H1 (cell line): ENCODE measurements around the gene APBA2. TPM values are rescaled to one million over a fixed set of nuclear protein-coding genes. Genes with fewer than 3 reads are reported as not detected.

Source experiments
- CTCF ChIA-PET: fragments of 300-600 bp; sonication (Branson Sonifier 250); formaldehyde crosslinking; loops from one replicate; lab custom pipeline; 2021; ENCODE audit not compliant: partially characterized antibody; lab: Charles Lee
- POLR2A ChIA-PET: fragments of 300-600 bp; sonication (Branson Sonifier 250); formaldehyde crosslinking; loops from one replicate; lab custom pipeline; 2021; ENCODE audit warnings: inconsistent platforms; ENCODE audit not compliant: partially characterized antibody; lab: Charles Lee
- DNase-seq, 2 experiments: peaks; one replicate each; pipeline versions ENCODE4 v3.0.0 to v3.0.0-alpha.2; 2010 to 2022; ENCODE audit warnings: low spot score in 2 of 2, low read depth in 1 of 2, mixed read lengths in 1 of 2
- FAIRE-seq: peaks from 2 replicates; lab custom pipeline; 2011; peaks lifted over from hg19 to GRCh38; lab: Jason Lieb, UNC
- H2AFZ ChIP-seq: 2 replicates; pipeline ENCODE4 v1.8.1; 2012; ENCODE audit warnings: low read length, inconsistent platforms
- H2AK5ac ChIP-seq: 2 replicates; pipeline ENCODE4 v1.6.1; 2013; ENCODE audit warnings: low read depth, low read length
- H2BK120ac ChIP-seq: replicated peaks from 2 replicates; pipeline ENCODE3; 2013; ENCODE audit warnings: low read depth, low read length, inconsistent platforms
- H2BK12ac ChIP-seq: 2 replicates; pipeline ENCODE4 v1.6.1; 2013; ENCODE audit warnings: low read depth, low read length
- H2BK15ac ChIP-seq: 2 replicates; pipeline ENCODE4 v1.6.1; 2013; ENCODE audit warnings: low read length
- H2BK20ac ChIP-seq: 2 replicates; pipeline ENCODE4 v1.6.1; 2013; ENCODE audit warnings: low read length
- H2BK5ac ChIP-seq: 2 replicates; pipeline ENCODE4 v1.6.1; 2013; ENCODE audit warnings: low read depth, low read length
- H3K14ac ChIP-seq: 2 replicates; pipeline ENCODE4 v1.6.1; 2013; ENCODE audit warnings: inconsistent platforms; ENCODE audit not compliant: insufficient read length
- H3K18ac ChIP-seq: 2 replicates; pipeline ENCODE4 v1.6.1; 2013; ENCODE audit warnings: low read length; ENCODE audit errors: extremely low read depth
- H3K23ac ChIP-seq: 2 replicates; pipeline ENCODE4 v1.6.1; 2013; ENCODE audit warnings: inconsistent platforms; ENCODE audit not compliant: insufficient read length
- H3K23me2 ChIP-seq: 2 replicates; pipeline ENCODE4 v1.6.1; 2013; ENCODE audit warnings: low read depth, low read length
- H3K27ac ChIP-seq: 2 replicates; pipeline ENCODE4 v1.6.1; 2011; ENCODE audit warnings: low read depth, low read length, inconsistent platforms
- H3K27me3 ChIP-seq, 4 experiments: replicated peaks in 1 of 4; 1 replicate in 1 of 4; 2 replicates in 3 of 4; pipeline versions ENCODE4 v1.6.1 to v1.8.1; 2011 to 2013; ENCODE audit warnings: low read length in 3 of 4, mild to moderate bottlenecking in 3 of 4, inconsistent platforms in 2 of 4, mixed read lengths in 2 of 4, moderate library complexity in 1 of 4; ENCODE audit not compliant: control insufficient read depth in 3 of 4, insufficient read depth in 3 of 4; ENCODE audit errors: extremely low read depth in 1 of 4
- H3K36me3 ChIP-seq, 4 experiments: 2 replicates each; pipeline versions ENCODE4 v1.6.1 to v1.8.1; 2011 to 2013; ENCODE audit warnings: mild to moderate bottlenecking in 4 of 4, low read length in 3 of 4, moderate library complexity in 2 of 4, control low read depth in 1 of 4, inconsistent platforms in 1 of 4; ENCODE audit not compliant: insufficient read depth in 4 of 4, control insufficient read depth in 2 of 4
- H3K4ac ChIP-seq: replicated peaks from 2 replicates; pipeline ENCODE3; 2013; ENCODE audit warnings: low read length, low read depth, mixed read lengths, inconsistent platforms; ENCODE audit not compliant: insufficient read length
- H3K4me1 ChIP-seq, 4 experiments: replicated peaks in 1 of 4; 1 replicate in 1 of 4; 2 replicates in 3 of 4; pipeline versions ENCODE4 v1.6.1 to v1.8.1; 2011 to 2013; ENCODE audit warnings: low read length in 3 of 4, inconsistent platforms in 2 of 4, mixed read lengths in 1 of 4; ENCODE audit not compliant: insufficient read depth in 4 of 4, control insufficient read depth in 3 of 4
- H3K4me2 ChIP-seq, 2 experiments: 2 replicates each; pipeline versions ENCODE4 v1.6.1 to v1.8.1; 2011 to 2013; ENCODE audit warnings: low read depth in 2 of 2, low read length in 2 of 2, control low read depth in 1 of 2, inconsistent platforms in 1 of 2, mild to moderate bottlenecking in 1 of 2; ENCODE audit not compliant: insufficient read depth in 1 of 2
- H3K4me3 ChIP-seq, 4 experiments: fragments of 200-600, 300-600 bp in 1 of 4; sonication (generic), shearing (Covaris generic), sonication (Bioruptor Twin) in 1 of 4; 2 replicates each; pipeline versions ENCODE4 v1.5.1 to v1.8.1; 2011 to 2016; ENCODE audit warnings: low read length in 4 of 4, low read depth in 3 of 4, control low read depth in 2 of 4, inconsistent platforms in 2 of 4, mild to moderate bottlenecking in 2 of 4, mixed read lengths in 1 of 4, moderate library complexity in 1 of 4; ENCODE audit not compliant: insufficient read depth in 2 of 4; ENCODE audit errors: extremely low read depth in 1 of 4
- H3K56ac ChIP-seq: replicated peaks from 2 replicates; pipeline ENCODE3; 2013; ENCODE audit warnings: low read depth, mild to moderate bottlenecking, mixed read lengths, low read length, inconsistent platforms; ENCODE audit not compliant: insufficient read length
- H3K79me1 ChIP-seq: 2 replicates; pipeline ENCODE4 v1.6.1; 2013; ENCODE audit warnings: low read depth, low read length, control low read depth
- H3K79me2 ChIP-seq, 2 experiments: 2 replicates each; pipeline versions ENCODE4 v1.6.1 to v1.8.1; 2012 to 2013; ENCODE audit warnings: low read length in 2 of 2, mild to moderate bottlenecking in 2 of 2, inconsistent platforms in 1 of 2; ENCODE audit not compliant: insufficient read depth in 2 of 2, control insufficient read depth in 1 of 2
- H3K9ac ChIP-seq, 4 experiments: replicated peaks in 1 of 4; 1 replicate in 1 of 4; 2 replicates in 3 of 4; pipeline versions ENCODE4 v1.6.1 to v1.8.1; 2011 to 2013; ENCODE audit warnings: low read depth in 3 of 4, low read length in 3 of 4, control low read depth in 2 of 4, mild to moderate bottlenecking in 2 of 4, moderate library complexity in 2 of 4, inconsistent platforms in 1 of 4; ENCODE audit errors: extremely low read depth in 1 of 4
- H3K9me3 ChIP-seq, 2 experiments: 2 replicates each; pipeline versions ENCODE4 v1.6.1 to v1.8.1; 2012 to 2013; ENCODE audit warnings: mild to moderate bottlenecking in 2 of 2, moderate library complexity in 2 of 2, control low read depth in 1 of 2, inconsistent platforms in 1 of 2, low read depth in 1 of 2, low read length in 1 of 2, mixed read lengths in 1 of 2; ENCODE audit not compliant: insufficient read depth in 2 of 2
- H4K20me1 ChIP-seq, 2 experiments: replicated peaks in 1 of 2; 2 replicates each; pipeline versions ENCODE3 to v1.8.1; 2011 to 2013; ENCODE audit warnings: inconsistent platforms in 2 of 2, low read length in 2 of 2, mild to moderate bottlenecking in 1 of 2; ENCODE audit not compliant: insufficient read depth in 2 of 2, control insufficient read depth in 1 of 2
- H4K5ac ChIP-seq: 2 replicates; pipeline ENCODE4 v1.6.1; 2013; ENCODE audit warnings: low read length, low read depth, mixed read lengths, inconsistent platforms; ENCODE audit not compliant: insufficient read length
- H4K8ac ChIP-seq: 2 replicates; pipeline ENCODE4 v1.8.0; 2013; ENCODE audit warnings: mild to moderate bottlenecking, moderate library complexity, low read length, inconsistent platforms; ENCODE audit not compliant: insufficient read depth; ENCODE audit errors: extremely low read depth
- H4K91ac ChIP-seq: replicated peaks from 2 replicates; pipeline ENCODE3; 2013; ENCODE audit warnings: low read length, mixed read lengths, inconsistent platforms; ENCODE audit not compliant: insufficient read length
- NANOG ChIP-seq: IDR thresholded peaks from 2 replicates; pipeline ENCODE4 v1.6.1; 2011; ENCODE audit warnings: low read length, low read depth, mild to moderate bottlenecking, inconsistent platforms; ENCODE audit not compliant: insufficient read depth, poor library complexity, severe bottlenecking
- RAD21 ChIP-seq, 2 experiments: IDR thresholded peaks in 1 of 2; conservative IDR thresholded peaks in 1 of 2; 2 replicates each; pipeline ENCODE4 v1.6.1; 2011; ENCODE audit warnings: low read depth in 2 of 2, low read length in 2 of 2, improper control_type of control experiment in 1 of 2, inconsistent platforms in 1 of 2, mild to moderate bottlenecking in 1 of 2, moderate library complexity in 1 of 2
- WGBS, 2 experiments: shearing (Covaris generic) in 1 of 2; methylation state at CpG; one replicate each; pipeline versions ENCODE4 v1.1.6 to v1.1.7; 2013 to 2015; ENCODE audit warnings: low lambda C conversion rate in 2 of 2, mixed read lengths in 2 of 2, inconsistent platforms in 1 of 2, low coverage in 1 of 2, missing lambda C conversion rate in 1 of 2; ENCODE audit not compliant: insufficient replicate concordance in 2 of 2, insufficient coverage in 1 of 2, insufficient read length in 1 of 2; ENCODE audit errors: extremely low coverage in 1 of 2, missing lambda C conversion rate in 1 of 2; 5-methylcytosine and 5-hydroxymethylcytosine counted together
- polyA plus RNA-seq, 7 experiments: library from polyadenylated mRNA; depleted of rRNA in 3 of 7; stranded (reverse) in 5 of 7; unstranded in 2 of 7; fragments of >200 nt in 5 of 7; fragments of 200-250 nt in 2 of 7; gene quantifications; 1 replicate in 5 of 7; 2 replicates in 1 of 7; 4 replicates in 1 of 7; pipeline versions ENCODE4 v1.2.1 to v1.2.3, GENCODE V29; 2011 to 2013; ENCODE audit warnings: missing spikeins in 2 of 7, mixed read lengths in 2 of 7
- total RNA-seq: library from RNA; stranded (reverse); fragmentation: NEBNext Ultra II Directional; extraction: Animal tissue kit (Norgen Biotek cat#: 25700); gene quantifications from 2 replicates; pipeline ENCODE4 v1.2.1, GENCODE V29; 2021

APBA2 gene
- total and polyA plus RNA-seq, 2 of the 8 experiments (the other 6 are each of a cell fraction or from before 2014, with no cell fraction given): 15.5 to 19.0 TPM

DNA sequence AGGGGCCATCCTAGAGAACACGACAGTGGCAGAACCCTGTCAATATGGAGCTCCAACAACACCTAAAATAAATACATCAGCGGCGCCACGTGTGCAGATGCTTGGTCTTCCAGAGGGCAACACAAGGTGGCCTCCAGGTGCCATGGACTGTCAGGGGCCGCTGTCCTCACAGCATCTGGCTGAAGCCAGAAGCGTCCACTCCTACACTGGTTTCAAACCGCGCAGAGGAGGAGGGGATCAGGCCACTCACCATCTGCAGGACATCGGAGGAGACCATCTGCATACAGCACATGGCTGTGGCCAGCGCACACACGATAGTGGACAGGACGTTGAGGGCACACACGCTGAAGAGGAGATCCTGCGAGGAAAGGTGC lies 265.7 kb downstream of the APBA2 start:
- Histone ChIP-seq H3K4ac (no peak overlapping the region), H3K9ac (no peak overlapping the region), H4K91ac (no peak overlapping the region), H3K4me1 (no peaks in the 10 kb centered on the region), H3K14ac (no peak overlapping the region), H3K18ac (no peak overlapping the region), H3K9me3 (no peaks in the 10 kb centered on the region), H2BK12ac (no peak overlapping the region), H4K8ac (no peak overlapping the region), H3K56ac (no peak overlapping the region), H3K36me3 (no peaks in the 10 kb centered on the region), H2BK15ac (no peak overlapping the region), H4K5ac (no peak overlapping the region), H3K27me3 (no peaks in the 10 kb centered on the region), H3K23ac (no peak overlapping the region), H3K4me3 (no peak overlapping the region)
- WGBS, 2 experiments: 96% methylated on average over 14 of the region's 14 CpGs; no CpG with 5 or more reads in 1 of the 2 experiments
- no peak for FAIRE-seq
- POLR2A ChIA-PET: interaction anchor here (1.2 kb wide), 1 partner anchor 61 kb away, joined by 3 read pairs; no protein-coding TSS in a partner anchor
- peak in 1 of 2 experiments; percentile 30 for DNase-seq
- CTCF ChIA-PET: interaction anchor here (1.5 kb wide), 1 partner anchor 11 kb away, joined by 4 read pairs; no protein-coding TSS in a partner anchor
- TF ChIP-seq NANOG (no peak), RAD21 (IDR thresholded peaks at IDR 0.05 in 1 of 2, conservative IDR thresholded peaks at IDR 0.05 in 1 of 2; ENCODE audit: low read depth in 2 of 2, low read length in 2 of 2) (0 out of 4 replicates have a peak, but pooled peaks have one; percentile 10 to 29)
- TF ChIP-seq, all 59 proteins: peak for 1
- Histone ChIP-seq H2BK120ac (no peak overlapping the region), H3K4me2 (no peak overlapping the region), H3K27ac (no peak overlapping the region), H3K79me1 (no peaks in the 10 kb centered on the region), H3K23me2 (no peaks in the 10 kb centered on the region), H2AFZ (no peak overlapping the region), H2BK5ac (no peak overlapping the region), H3K79me2 (no peaks in the 10 kb centered on the region), H2AK5ac (no peak overlapping the region), H2BK20ac (no peak overlapping the region), H4K20me1 (peaks cover 0 to 1% of the 10 kb centered on the region in 2 experiments)
